HepG2 (cell line): ENCODE measurements around the gene CKMT2. TPM values are rescaled to one million over a fixed set of nuclear protein-coding genes. Genes with fewer than 3 reads are reported as not detected.

Experiments
- ELF1 ChIP-seq: sonication (generic); formaldehyde crosslinking; IDR thresholded peaks from 2 replicates; pipeline ENCODE4 v1.4.0; 2020; ENCODE audit warnings: missing genetic modification reagents
- PRMT3 ChIP-seq: sonication (generic); formaldehyde crosslinking; IDR thresholded peaks from 2 replicates; pipeline ENCODE4 v1.8.1; 2022; ENCODE audit warnings: low read depth, mild to moderate bottlenecking, moderate library complexity, missing genetic modification reagents, borderline replicate concordance
- TBX2 ChIP-seq: sonication (generic); formaldehyde crosslinking; IDR thresholded peaks from 2 replicates; pipeline ENCODE4 v1.5.0; 2020; ENCODE audit warnings: missing genetic modification reagents, mild to moderate bottlenecking, borderline replicate concordance
- THAP9 ChIP-seq: sonication (generic); formaldehyde crosslinking; IDR thresholded peaks from 2 replicates; pipeline ENCODE4; 2020; ENCODE audit warnings: missing genetic modification reagents, mild to moderate bottlenecking, borderline replicate concordance
- TSC22D2 ChIP-seq: sonication (generic); formaldehyde crosslinking; IDR thresholded peaks from 2 replicates; pipeline ENCODE4 v1.5.1; 2020; ENCODE audit warnings: missing genetic modification reagents, mild to moderate bottlenecking, borderline replicate concordance
- ZNF275 ChIP-seq: sonication (generic); formaldehyde crosslinking; IDR thresholded peaks from 2 replicates; pipeline ENCODE4 v1.8.0; 2022; ENCODE audit warnings: missing genetic modification reagents, mild to moderate bottlenecking, inconsistent platforms, borderline replicate concordance
- ZNF407 ChIP-seq: sonication (generic); formaldehyde crosslinking; IDR thresholded peaks from one replicate; pipeline ENCODE4 v1.5.1; 2020; ENCODE audit warnings: mild to moderate bottlenecking, missing genetic modification reagents; ENCODE audit errors: not compliant biosample characterization
- ZNF552 ChIP-seq: sonication (generic); formaldehyde crosslinking; IDR thresholded peaks from 2 replicates; pipeline ENCODE4 v1.9.0; 2022; ENCODE audit warnings: missing genetic modification reagents, mild to moderate bottlenecking, borderline replicate concordance
- ZNF687 ChIP-seq: sonication (generic); formaldehyde crosslinking; IDR thresholded peaks from 2 replicates; pipeline ENCODE4 v1.5.1; 2020; ENCODE audit warnings: mild to moderate bottlenecking, missing genetic modification reagents, moderate library complexity
- ZNF850 ChIP-seq: sonication (generic); formaldehyde crosslinking; conservative IDR thresholded peaks from 2 replicates; pipeline ENCODE4 v1.9.0; 2021; ENCODE audit warnings: mild to moderate bottlenecking, missing genetic modification reagents
- polyA plus RNA-seq, 8 experiments: library from polyadenylated mRNA; depleted of rRNA in 3 of 8; stranded (reverse) in 7 of 8; unstranded in 1 of 8; fragments of >200 nt; fragmentation: Illumina TruSeq in 4 of 8; extraction: Trizol in 4 of 8; gene quantifications; 2 replicates each; pipeline versions ENCODE4 v1.2.1 to v1.2.3, GENCODE V29; 2011 to 2016; ENCODE audit warnings: low read depth in 4 of 8, missing spikeins in 1 of 8, mixed read lengths in 1 of 8; ENCODE audit not compliant: insufficient read depth in 1 of 8
- total RNA-seq, 5 experiments: library from RNA; depleted of rRNA; stranded (reverse); fragments of >200 nt; fragmentation: Illumina TruSeq; extraction: Trizol; gene quantifications; 2 replicates each; pipeline ENCODE4 v1.2.3, GENCODE V29; 2016; ENCODE audit warnings: low read depth in 1 of 5

Gene CKMT2
- total and polyA plus RNA-seq, 2 of the 13 experiments (the other 11 are each of a cell fraction or from before 2014, with no cell fraction given): 1.2 to 8.8 TPM

- TF ChIP-seq THAP9 (CRISPR knock-in tag) (peak; percentile 85; the same call in 1 of the 2 replicates), TBX2 (peak; percentile 78; the same call in 1 of the 2 replicates), PRMT3 (CRISPR knock-in tag) (no peak), ELF1 (CRISPR knock-in tag) (peak; percentile 84), ZNF407 (CRISPR knock-in tag) (peak; percentile 74), ZNF552 (no peak), TSC22D2 (CRISPR knock-in tag) (no peak), ZNF687 (CRISPR knock-in tag) (peak; percentile 91), ZNF850 (CRISPR knock-in tag) (peak; percentile 86; the same call in 1 of the 2 replicates), ZNF275 (CRISPR knock-in tag) (no peak; the same call in 1 of the 2 replicates)
Measured at GRCh38 chr5:81301271-81302015, 68.3 kb downstream of the CKMT2 start, which contains the start of gene ZCCHC9 (continued).
